MCF 10A (cell line): ENCODE results near the gene ASAP2. TPM values are rescaled to one million over a fixed set of nuclear protein-coding genes. Genes with fewer than 3 reads are reported as not detected.
A peak's percentile ranks its signal among the peaks of the same experiment; 100 is the strongest.

Experiments used
- BruUV-seq: library from RNA; stranded (reverse); fragments of 400-500 nt; replicated peaks from 2 replicates; lab custom pipeline; 2021; lab: Mats Ljungman, UMichigan
- CTCF ChIA-PET: fragments of 300-600 bp; sonication (Branson Sonifier 250); formaldehyde crosslinking; extraction: SDS; loops from one replicate; lab custom pipeline; 2021; ENCODE audit warnings: antibody characterized with exemption, inconsistent platforms; lab: Yijun Ruan, JAX
- POLR2A ChIA-PET: fragments of 300-600, 350-650 bp; sonication (Branson Sonifier 250); formaldehyde crosslinking; extraction: SDS; loops from one replicate; lab custom pipeline; 2020; ENCODE audit warnings: antibody characterized with exemption, inconsistent platforms; lab: Yijun Ruan, JAX
- DNase-seq: peaks from one replicate; pipeline ENCODE4 v3.0.0-alpha.2; 2018; ENCODE audit not compliant: unreplicated experiment
- H3K27ac Mint-ChIP-seq: one replicate; pipeline ENCODE4 v1.8.0; 2022; ENCODE audit warnings: mild to moderate bottlenecking, low read depth, mixed read lengths; ENCODE audit not compliant: unreplicated experiment
- H3K27me3 Mint-ChIP-seq: one replicate; pipeline ENCODE4 v1.8.0; 2022; ENCODE audit warnings: mixed read lengths; ENCODE audit not compliant: insufficient read depth, unreplicated experiment
- H3K36me3 Mint-ChIP-seq: one replicate; pipeline ENCODE4 v1.8.0; 2022; ENCODE audit warnings: mild to moderate bottlenecking, moderate library complexity, mixed read lengths; ENCODE audit not compliant: insufficient read depth, unreplicated experiment
- H3K4me1 Mint-ChIP-seq: one replicate; pipeline ENCODE4 v1.8.0; 2022; ENCODE audit warnings: mixed read lengths; ENCODE audit not compliant: insufficient read depth, unreplicated experiment
- H3K4me3 Mint-ChIP-seq: one replicate; pipeline ENCODE4 v1.8.0; 2022; ENCODE audit warnings: mild to moderate bottlenecking, moderate library complexity, mixed read lengths; ENCODE audit not compliant: unreplicated experiment
- H3K9me3 Mint-ChIP-seq: one replicate; pipeline ENCODE4 v1.8.0; 2022; ENCODE audit warnings: mixed read lengths; ENCODE audit not compliant: unreplicated experiment
- CTCF ChIP-seq: fragments of 200-600 bp; IDR thresholded peaks from one replicate; pipeline ENCODE4 v1.8.0; 2022; ENCODE audit warnings: antibody characterized with exemption, mild to moderate bottlenecking; ENCODE audit not compliant: unreplicated experiment
- intact Hi-C: fragments of 100-400 bp; cut with micrococcal nuclease; formaldehyde crosslinking; loops from 2 replicates; pipeline ENCODE4 v1.14.1; 2022
- total RNA-seq: library from RNA; stranded (reverse); gene quantifications from 2 replicates; pipeline ENCODE4 v1.2.3, GENCODE V29; 2022

The ASAP2 gene
- total RNA-seq, 1 experiment from 2014 or later, result 80.8 TPM

- intact Hi-C loops, result no loop called here
- BruUV-seq, result no TSS peak
- CTCF ChIA-PET, result interaction anchor here (0.9 to 1.0 kb wide), 2 partner anchors 148 to 378 kb away, joined by 3 read pairs; no protein-coding TSS in a partner anchor
- Mint-ChIP-seq H3K4me1 (peaks cover 13% of the 10 kb centered on the region), H3K9me3 (no peaks in the 10 kb centered on the region), H3K27me3 (no peaks in the 10 kb centered on the region), H3K36me3 (peaks cover 77% of the 10 kb centered on the region), H3K4me3 (no peak overlapping the region), H3K27ac (peak overlapping the region; percentile 27)
- POLR2A ChIA-PET, result interaction anchor here (0.9 to 1.5 kb wide), 3 partner anchors 9 to 30 kb away, joined by 3 to 5 read pairs (median 3); no protein-coding TSS in a partner anchor
- TF ChIP-seq CTCF, result no peak
- DNase-seq, result no peak
Observed at GRCh38 chr2:9391961-9392720, 185.5 kb downstream of the ASAP2 start.

- BruUV-seq, result no TSS peak
- no peaks in the 10 kb centered on the region for H3K9me3 Mint-ChIP-seq
- intact Hi-C loops, result no loop called here
- no peak overlapping the region for H3K4me3 Mint-ChIP-seq
- ChIA-PET CTCF (interaction anchor here (0.9 kb wide), 1 partner anchor 149 kb away, joined by 3 read pairs; no protein-coding TSS in a partner anchor), POLR2A (interaction anchor here (0.9 to 1.5 kb wide), 3 partner anchors 8 to 29 kb away, joined by 3 to 5 read pairs (median 3); no protein-coding TSS in a partner anchor)
- no peak overlapping the region for H3K27ac Mint-ChIP-seq
- TF ChIP-seq CTCF, result no peak
- peaks cover 85% of the 10 kb centered on the region for H3K36me3 Mint-ChIP-seq
- DNase-seq, result no peak
- no peaks in the 10 kb centered on the region for H3K27me3 Mint-ChIP-seq
- H3K4me1 Mint-ChIP-seq, result peaks cover 6% of the 10 kb centered on the region
Observed at GRCh38 chr2:9392898-9393765, 186.5 kb downstream of the ASAP2 start.

GRCh38 chr2:9394816-9395215, 188.2 kb downstream of the ASAP2 start:
- Mint-ChIP-seq H3K36me3 (peaks cover 86% of the 10 kb centered on the region), H3K27ac (no peak overlapping the region), H3K4me1 (no peaks in the 10 kb centered on the region), H3K9me3 (no peaks in the 10 kb centered on the region), H3K27me3 (no peaks in the 10 kb centered on the region), H3K4me3 (no peak overlapping the region)
- no TSS peak for BruUV-seq
- no peak for DNase-seq
- TF ChIP-seq CTCF, result no peak
- ChIA-PET POLR2A (interaction anchor here (0.6 kb wide), 2 partner anchors 149 to 283 kb away, joined by 4 to 6 read pairs; no protein-coding TSS in a partner anchor), CTCF (no interaction called here)
- intact Hi-C loops, result no loop called here
